ENCODE data around the gene RARA. TPM values are rescaled to one million over a fixed set of nuclear protein-coding genes. Genes with fewer than 3 reads are reported as not detected.

The RARA gene
- total RNA-seq: 10 to 100 TPM; 17.7 to 41.9 (median 22.9) TPM
- long read RNA-seq, partial matches to known transcripts: 1 of 2 reads
- long read RNA-seq, other reads (novel, unspliced or antisense): 1 of 2 reads

DNA sequence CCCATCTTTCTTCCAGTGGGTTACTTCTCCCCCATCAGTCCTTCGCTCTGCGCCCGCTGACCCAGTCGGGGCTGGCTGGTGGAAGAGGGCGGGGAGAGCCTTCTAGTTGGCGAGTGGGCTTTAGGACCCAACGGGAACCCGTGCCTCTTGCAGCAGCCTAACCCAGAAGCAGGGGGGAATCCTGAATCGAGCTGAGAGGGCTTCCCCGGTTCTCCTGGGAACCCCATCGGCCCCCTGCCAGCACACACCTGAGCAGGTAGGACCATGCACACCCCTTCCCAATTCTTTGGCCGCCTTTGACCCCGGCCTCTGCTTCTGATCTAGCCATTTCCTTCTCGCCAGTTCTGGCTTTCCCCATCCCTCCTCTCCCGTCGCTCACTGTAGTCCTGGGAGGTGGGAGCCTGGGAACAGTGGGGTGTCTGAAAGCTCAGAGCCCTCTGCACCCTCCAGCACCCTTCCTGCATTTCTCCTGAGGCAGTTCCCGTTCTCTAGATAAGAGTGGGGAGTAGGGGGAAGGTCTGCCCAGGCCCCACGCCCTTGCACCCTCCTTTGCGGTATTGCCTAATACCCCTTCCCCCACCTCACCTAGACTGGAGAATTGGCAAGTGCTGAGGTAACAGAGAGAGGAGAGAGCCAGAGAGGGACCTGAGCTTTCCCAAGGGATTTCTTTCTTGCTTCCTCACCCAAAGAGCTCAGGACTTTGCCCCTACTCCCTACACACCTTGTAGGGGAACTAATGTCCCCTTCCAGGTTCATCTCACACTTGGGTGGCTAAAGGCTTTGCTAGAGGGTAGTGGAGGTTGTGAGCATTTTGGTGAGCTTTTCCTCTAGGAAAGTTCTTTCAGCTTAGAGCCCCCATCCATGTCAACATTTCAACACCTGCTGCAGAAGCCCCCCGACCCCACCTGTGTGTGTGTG lies at the start of gene RARA:
TSS of gene RARA (plus strand) at position 150 of the 918 bp plus-strand sequence. CDS start 22,039 bp downstream, outside the sequence.
- DNase-seq (peak; percentile 24 to 71 (median 55)), ATAC-seq (peak; percentile 26 to 60 (median 42))
- intact Hi-C loops (cut with DNase I): loop anchor here (5.0 kb wide), 2 partner anchors 43 to 48 kb away; no protein-coding TSS in a partner anchor
- Histone ChIP-seq H3K27ac (peak within 1 kb of the TSS in 2 of 3 donors; percentile 13 to 37), H3K4me1 (peaks cover 0 to 56% (median 28%) of the 10 kb centered on the region in 4 donors), H3K4me3 (peak within 1 kb of the TSS; percentile 18 to 51 (median 21)), H3K36me3 (no peaks in the 10 kb centered on the region), H3K27me3 (no peaks in the 10 kb centered on the region), H3K9me3 (no peaks in the 10 kb centered on the region)
- TF ChIP-seq, protein P1, sequence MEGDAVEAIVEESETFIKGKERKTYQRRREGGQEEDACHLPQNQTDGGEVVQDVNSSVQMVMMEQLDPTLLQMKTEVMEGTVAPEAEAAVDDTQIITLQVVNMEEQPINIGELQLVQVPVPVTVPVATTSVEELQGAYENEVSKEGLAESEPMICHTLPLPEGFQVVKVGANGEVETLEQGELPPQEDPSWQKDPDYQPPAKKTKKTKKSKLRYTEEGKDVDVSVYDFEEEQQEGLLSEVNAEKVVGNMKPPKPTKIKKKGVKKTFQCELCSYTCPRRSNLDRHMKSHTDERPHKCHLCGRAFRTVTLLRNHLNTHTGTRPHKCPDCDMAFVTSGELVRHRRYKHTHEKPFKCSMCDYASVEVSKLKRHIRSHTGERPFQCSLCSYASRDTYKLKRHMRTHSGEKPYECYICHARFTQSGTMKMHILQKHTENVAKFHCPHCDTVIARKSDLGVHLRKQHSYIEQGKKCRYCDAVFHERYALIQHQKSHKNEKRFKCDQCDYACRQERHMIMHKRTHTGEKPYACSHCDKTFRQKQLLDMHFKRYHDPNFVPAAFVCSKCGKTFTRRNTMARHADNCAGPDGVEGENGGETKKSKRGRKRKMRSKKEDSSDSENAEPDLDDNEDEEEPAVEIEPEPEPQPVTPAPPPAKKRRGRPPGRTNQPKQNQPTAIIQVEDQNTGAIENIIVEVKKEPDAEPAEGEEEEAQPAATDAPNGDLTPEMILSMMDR (IDR thresholded peaks at IDR 0.05): no peak
- TF ChIP-seq POLR2A (IDR thresholded peaks at IDR 0.05): no peak
- WGBS (ENCODE audit: insufficient coverage, low coverage, low lambda C conversion rate, missing lambda C conversion rate): 28% methylated on average over 17 of the region's 20 CpGs

DNA sequence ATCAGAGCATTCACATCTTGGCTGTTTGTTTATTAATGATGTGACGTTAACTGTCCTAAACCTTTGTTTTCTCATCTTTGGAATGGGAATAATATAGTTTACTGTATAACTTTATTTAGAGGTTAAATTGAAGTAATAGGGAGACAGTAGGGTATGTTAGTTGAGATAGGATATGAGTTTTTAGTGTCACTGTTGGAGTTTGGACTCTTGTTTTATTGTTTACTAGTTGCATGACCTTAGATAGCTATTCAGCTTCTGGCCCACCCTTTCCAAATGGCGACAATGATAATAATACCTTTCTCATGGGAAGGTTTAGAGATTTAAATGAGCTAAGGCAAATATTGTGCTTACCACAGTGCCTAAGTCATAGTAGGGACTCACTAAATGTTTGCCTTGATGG lies 49.5 kb upstream of the RARA start:
- TF ChIP-seq, protein P1 (IDR thresholded peaks at IDR 0.05): no peak
- no peak for TF ChIP-seq POLR2A (IDR thresholded peaks at IDR 0.05)
- H3K27me3 ChIP-seq: no peaks in the 10 kb centered on the region
- no peaks in the 10 kb centered on the region for H3K9me3 ChIP-seq
- intact Hi-C loops (cut with DNase I): no loop called here
- H3K4me1 ChIP-seq: no peaks in the 10 kb centered on the region
- H3K36me3 ChIP-seq: peaks cover 0 to 46% (median 17%) of the 10 kb centered on the region in 4 donors
- H3K4me3 ChIP-seq: no peak overlapping the region
- H3K27ac ChIP-seq: no peak overlapping the region
- ATAC-seq (no peak), DNase-seq (no peak)
- WGBS (ENCODE audit: insufficient coverage, low coverage, low lambda C conversion rate, missing lambda C conversion rate): 82% methylated on average over 1 of the region's 2 CpGs

DNA sequence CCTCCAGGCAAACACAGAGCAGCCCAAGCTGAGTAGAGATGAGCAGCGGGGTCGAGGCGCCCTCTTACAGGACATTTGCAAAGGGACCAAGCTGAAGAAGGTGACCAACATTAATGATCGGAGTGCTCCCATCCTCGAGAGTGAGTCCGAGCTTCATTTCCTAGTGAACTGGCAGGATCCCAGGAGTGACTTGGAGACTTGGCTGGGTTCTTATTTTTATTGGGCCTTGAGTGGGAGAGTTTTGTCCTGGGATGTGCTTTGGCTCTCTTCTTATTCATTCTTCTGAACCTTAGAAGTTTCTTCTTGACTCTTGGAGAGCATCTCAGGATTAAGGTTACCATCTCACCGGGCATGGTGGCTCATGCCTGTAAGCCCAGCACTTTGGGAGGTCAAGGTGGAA lies 48.5 kb upstream of the RARA start:
- intact Hi-C loops (cut with DNase I): no loop called here
- peaks cover 0 to 56% (median 25%) of the 10 kb centered on the region in 4 donors for H3K36me3 ChIP-seq
- no peaks in the 10 kb centered on the region for H3K27me3 ChIP-seq
- ATAC-seq (no peak), DNase-seq (no peak)
- no peak overlapping the region for H3K27ac ChIP-seq
- H3K4me3 ChIP-seq: no peak overlapping the region
- no peaks in the 10 kb centered on the region for H3K9me3 ChIP-seq
- 80% methylated on average over 2 of the region's 7 CpGs for WGBS (ENCODE audit: insufficient coverage, low coverage, low lambda C conversion rate, missing lambda C conversion rate)
- H3K4me1 ChIP-seq: no peaks in the 10 kb centered on the region
- TF ChIP-seq, protein P1 (IDR thresholded peaks at IDR 0.05): no peak
- no peak for TF ChIP-seq POLR2A (IDR thresholded peaks at IDR 0.05)

DNA sequence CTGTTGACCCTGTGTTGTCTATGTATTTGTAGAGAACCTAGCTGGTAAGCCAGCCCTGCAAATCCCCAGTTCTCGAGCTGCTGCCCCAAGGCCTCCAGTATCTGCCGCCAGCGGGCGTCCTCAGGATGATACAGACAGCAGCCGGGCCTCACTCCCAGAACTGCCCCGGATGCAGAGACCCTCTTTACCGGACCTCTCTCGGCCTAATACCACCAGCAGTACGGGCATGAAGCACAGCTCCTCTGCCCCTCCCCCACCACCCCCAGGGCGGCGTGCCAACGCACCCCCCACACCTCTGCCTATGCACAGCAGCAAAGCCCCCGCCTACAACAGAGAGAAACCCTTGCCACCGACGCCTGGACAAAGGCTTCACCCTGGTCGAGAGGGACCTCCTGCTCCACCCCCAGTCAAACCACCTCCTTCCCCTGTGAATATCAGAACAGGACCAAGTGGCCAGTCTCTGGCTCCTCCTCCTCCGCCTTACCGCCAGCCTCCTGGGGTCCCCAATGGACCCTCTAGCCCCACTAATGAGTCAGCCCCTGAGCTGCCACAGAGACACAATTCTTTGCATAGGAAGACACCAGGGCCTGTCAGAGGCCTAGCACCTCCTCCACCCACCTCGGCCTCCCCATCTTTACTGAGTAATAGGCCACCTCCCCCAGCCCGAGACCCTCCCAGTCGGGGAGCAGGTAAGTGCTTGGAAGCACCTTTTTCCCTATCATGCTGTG lies 44.4 kb upstream of the RARA start:
- no peak for TF ChIP-seq POLR2A (IDR thresholded peaks at IDR 0.05)
- TF ChIP-seq, protein P1 (IDR thresholded peaks at IDR 0.05): no peak
- Histone ChIP-seq H3K4me1 (no peaks in the 10 kb centered on the region), H3K27me3 (no peaks in the 10 kb centered on the region)

More for the DNA sequence above, 44.4 kb upstream of the RARA start:
- intact Hi-C loops (cut with DNase I): no loop called here
- ATAC-seq: no peak
- H3K27ac ChIP-seq: no peak overlapping the region
- H3K36me3 ChIP-seq: peaks cover 0 to 44% (median 23%) of the 10 kb centered on the region in 4 donors
- 95% methylated on average over 12 of the region's 21 CpGs for WGBS (ENCODE audit: insufficient coverage, low coverage, low lambda C conversion rate, missing lambda C conversion rate)
- DNase-seq: no peak
- no peak overlapping the region for H3K4me3 ChIP-seq
- no peaks in the 10 kb centered on the region for H3K9me3 ChIP-seq

Data from right lobe of liver (tissue), 6 donors.